CD14-positive monocyte (primary cell): ENCODE results near the gene TSPAN31. TPM values are rescaled to one million over a fixed set of nuclear protein-coding genes. Genes with fewer than 3 reads are reported as not detected.
A peak's percentile ranks its signal among the peaks of the same experiment; 100 is the strongest.

Source experiments
- DNase-seq, 3 donors: peaks; one replicate each; pipeline ENCODE4 v3.0.0-alpha.2; 2011 to 2022
- H2AFZ ChIP-seq: 2 replicates; pipeline ENCODE4 v1.6.0; 2012; ENCODE audit warnings: mild to moderate bottlenecking, low read depth, low read length, inconsistent platforms; ENCODE audit not compliant: insufficient read depth, poor library complexity, severe bottlenecking
- H3K27ac ChIP-seq, 2 donors: 1 replicate in 1 of 2; 2 replicates in 1 of 2; pipeline ENCODE4 v1.5.1; 2012 to 2013; ENCODE audit warnings: low read length in 2 of 2, control low read depth in 1 of 2, inconsistent platforms in 1 of 2, low read depth in 1 of 2, mild to moderate bottlenecking in 1 of 2
- H3K27me3 ChIP-seq, 2 donors: one replicate each; pipeline versions ENCODE4 v1.6.0 to v1.6.1; 2011 to 2013; ENCODE audit warnings: low read length in 2 of 2; ENCODE audit not compliant: control insufficient read depth in 2 of 2, insufficient read depth in 2 of 2
- H3K36me3 ChIP-seq, 2 donors: replicated peaks in 1 of 2; 1 replicate in 1 of 2; 2 replicates in 1 of 2; pipeline versions ENCODE4 v1.5.1 to v1.6.1; 2012 to 2013; ENCODE audit warnings: low read length in 2 of 2, control low read depth in 1 of 2, inconsistent platforms in 1 of 2, mild to moderate bottlenecking in 1 of 2; ENCODE audit not compliant: insufficient read depth in 2 of 2, control insufficient read depth in 1 of 2
- H3K4me1 ChIP-seq, 2 donors: 1 replicate in 1 of 2; 2 replicates in 1 of 2; pipeline versions ENCODE4 v1.5.1 to v1.6.1; 2012 to 2013; ENCODE audit warnings: low read length in 2 of 2, control low read depth in 1 of 2, inconsistent platforms in 1 of 2, mild to moderate bottlenecking in 1 of 2, moderate library complexity in 1 of 2; ENCODE audit not compliant: insufficient read depth in 2 of 2, control insufficient read depth in 1 of 2
- H3K4me2 ChIP-seq: replicated peaks from 2 replicates; pipeline ENCODE3; 2012; ENCODE audit warnings: low read length, moderate library complexity, mild to moderate bottlenecking; ENCODE audit not compliant: poor library complexity, severe bottlenecking; ENCODE audit errors: extremely low read depth
- H3K4me3 ChIP-seq, 3 experiments: fragments of 200-600 bp in 1 of 3; sonication (generic) in 1 of 3; replicated peaks in 1 of 3; 1 replicate in 2 of 3; 2 replicates in 1 of 3; pipeline ENCODE4 v1.5.1; 2011 to 2013; ENCODE audit warnings: low read length in 3 of 3, mild to moderate bottlenecking in 3 of 3, control low read depth in 2 of 3, low read depth in 2 of 3, inconsistent platforms in 1 of 3, moderate library complexity in 1 of 3
- H3K79me2 ChIP-seq: 2 replicates; pipeline ENCODE4 v1.6.0; 2012; ENCODE audit warnings: mild to moderate bottlenecking, control low read depth, inconsistent platforms, low read length, moderate library complexity; ENCODE audit not compliant: insufficient read depth
- H3K9ac ChIP-seq: 2 replicates; pipeline ENCODE4 v1.6.0; 2017; ENCODE audit warnings: low read length, mild to moderate bottlenecking; ENCODE audit not compliant: insufficient read depth, poor library complexity, severe bottlenecking
- H3K9me3 ChIP-seq, 2 donors: replicated peaks in 1 of 2; 1 replicate in 1 of 2; 2 replicates in 1 of 2; pipeline versions ENCODE4 v1.5.1 to v1.6.1; 2012 to 2013; ENCODE audit warnings: low read length in 2 of 2, control low read depth in 1 of 2; ENCODE audit not compliant: control insufficient read depth in 1 of 2, insufficient read depth in 1 of 2
- H4K20me1 ChIP-seq: 2 replicates; pipeline ENCODE4 v1.6.0; 2012; ENCODE audit warnings: mild to moderate bottlenecking, low read length, control low read depth, moderate library complexity; ENCODE audit not compliant: insufficient read depth
- H3K27ac Mint-ChIP-seq, 7 donors: one replicate each; pipeline ENCODE4 v1.8.0; 2020; ENCODE audit warnings: mild to moderate bottlenecking in 7 of 7, mixed read lengths in 7 of 7, moderate library complexity in 6 of 7, inconsistent platforms in 2 of 7
- H3K27me3 Mint-ChIP-seq, 3 donors: one replicate each; pipeline ENCODE4 v1.8.0; 2021 to 2022; ENCODE audit warnings: low read depth in 3 of 3, mild to moderate bottlenecking in 3 of 3, mixed read lengths in 3 of 3, moderate library complexity in 3 of 3, inconsistent platforms in 1 of 3
- H3K36me3 Mint-ChIP-seq, 2 donors: one replicate each; pipeline ENCODE4 v1.8.0; 2020; ENCODE audit warnings: mixed read lengths in 2 of 2, inconsistent platforms in 1 of 2, mild to moderate bottlenecking in 1 of 2
- H3K4me1 Mint-ChIP-seq: one replicate; pipeline ENCODE4 v1.8.0; 2020; ENCODE audit warnings: mild to moderate bottlenecking, mixed read lengths
- H3K4me3 Mint-ChIP-seq, 2 donors: one replicate each; pipeline ENCODE4 v1.8.0; 2020; ENCODE audit warnings: mild to moderate bottlenecking in 2 of 2, mixed read lengths in 2 of 2, moderate library complexity in 1 of 2
- H3K9me3 Mint-ChIP-seq, 7 donors: one replicate each; pipeline ENCODE4 v1.8.0; 2020 to 2022; ENCODE audit warnings: mixed read lengths in 7 of 7, mild to moderate bottlenecking in 6 of 7, moderate library complexity in 6 of 7, inconsistent platforms in 2 of 7
- WGBS: methylation state at CpG from one replicate; pipeline ENCODE4 v1.1.5; 2013; ENCODE audit warnings: missing lambda C conversion rate; ENCODE audit not compliant: insufficient coverage; 5-methylcytosine and 5-hydroxymethylcytosine counted together
- intact Hi-C, 2 donors: fragments of 100-400 bp; cut with micrococcal nuclease; formaldehyde crosslinking; loops; one replicate each; pipeline versions ENCODE4 v1.15.0 to v1.15.1; 2023
- polyA plus RNA-seq, 3 donors: library from polyadenylated mRNA; depleted of rRNA in 1 of 3; unstranded in 2 of 3; stranded (reverse) in 1 of 3; fragments of 300-500 nt in 2 of 3; fragments of >200 nt in 1 of 3; fragmentation: Illumina TruSeq in 2 of 3; gene quantifications; 1 replicate in 2 of 3; 2 replicates in 1 of 3; pipeline ENCODE4 v1.2.3, GENCODE V29; 2012 to 2021
- TF ChIP-seq, protein P1 (sequence below): fragments of 200-600 bp; IDR thresholded peaks from one replicate; pipeline ENCODE4 v1.8.0; 2022; ENCODE audit warnings: antibody characterized with exemption, mild to moderate bottlenecking

TSPAN31 gene
- polyA plus RNA-seq, 3 donors: 20.6 to 48.1 (median 43.0) TPM

DNA sequence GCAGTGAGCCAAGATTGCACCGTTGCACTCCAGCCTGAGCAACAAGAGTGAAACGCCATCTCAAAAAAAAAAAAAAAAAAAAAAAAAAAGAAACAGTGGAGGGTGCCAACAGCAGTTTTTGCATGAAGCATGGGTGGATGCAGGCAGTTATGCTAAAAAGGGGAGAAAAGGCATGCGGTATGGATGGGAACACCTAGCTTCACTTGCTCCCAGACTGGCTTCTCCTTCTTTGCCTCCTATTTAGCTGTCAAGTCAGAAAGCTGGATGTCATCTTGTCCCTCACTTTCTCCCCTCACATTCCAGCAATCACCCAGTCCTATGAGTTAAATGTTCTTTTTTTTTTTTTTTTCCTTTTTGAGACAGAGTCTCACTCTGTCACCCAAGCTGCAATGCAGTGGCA is 30.2 kb downstream of the TSPAN31 start:
- Histone ChIP-seq H3K9ac (no peak overlapping the region), H3K4me3 (no peak overlapping the region), H3K4me2 (no peak overlapping the region), H3K9me3 (no peaks in the 10 kb centered on the region), H3K79me2 (no peaks in the 10 kb centered on the region), H2AFZ (no peak overlapping the region), H3K4me1 (peaks cover 41 to 46% of the 10 kb centered on the region in 2 donors), H3K27me3 (no peaks in the 10 kb centered on the region), H3K27ac (peak overlapping the region; percentile 12 to 26), H4K20me1 (no peaks in the 10 kb centered on the region), H3K36me3 (no peaks in the 10 kb centered on the region)
- H3K4me3 Mint-ChIP-seq: no peak overlapping the region
- intact Hi-C loops: no loop called here
- H3K36me3 Mint-ChIP-seq: peaks cover 11 to 13% of the 10 kb centered on the region in 2 donors
- peaks cover 0 to 2% (median 0%) of the 10 kb centered on the region in 3 donors for H3K27me3 Mint-ChIP-seq
- WGBS: no CpG with 5 or more reads among the region's 3 CpGs
- H3K9me3 Mint-ChIP-seq: peaks cover 0 to 6% (median 0%) of the 10 kb centered on the region in 7 donors
- H3K4me1 Mint-ChIP-seq: peaks cover 41% of the 10 kb centered on the region
- no peak for DNase-seq
- peak overlapping the region in 5 of 7 donors; percentile 59 to 81 (median 76) for H3K27ac Mint-ChIP-seq
- TF ChIP-seq, protein P1, sequence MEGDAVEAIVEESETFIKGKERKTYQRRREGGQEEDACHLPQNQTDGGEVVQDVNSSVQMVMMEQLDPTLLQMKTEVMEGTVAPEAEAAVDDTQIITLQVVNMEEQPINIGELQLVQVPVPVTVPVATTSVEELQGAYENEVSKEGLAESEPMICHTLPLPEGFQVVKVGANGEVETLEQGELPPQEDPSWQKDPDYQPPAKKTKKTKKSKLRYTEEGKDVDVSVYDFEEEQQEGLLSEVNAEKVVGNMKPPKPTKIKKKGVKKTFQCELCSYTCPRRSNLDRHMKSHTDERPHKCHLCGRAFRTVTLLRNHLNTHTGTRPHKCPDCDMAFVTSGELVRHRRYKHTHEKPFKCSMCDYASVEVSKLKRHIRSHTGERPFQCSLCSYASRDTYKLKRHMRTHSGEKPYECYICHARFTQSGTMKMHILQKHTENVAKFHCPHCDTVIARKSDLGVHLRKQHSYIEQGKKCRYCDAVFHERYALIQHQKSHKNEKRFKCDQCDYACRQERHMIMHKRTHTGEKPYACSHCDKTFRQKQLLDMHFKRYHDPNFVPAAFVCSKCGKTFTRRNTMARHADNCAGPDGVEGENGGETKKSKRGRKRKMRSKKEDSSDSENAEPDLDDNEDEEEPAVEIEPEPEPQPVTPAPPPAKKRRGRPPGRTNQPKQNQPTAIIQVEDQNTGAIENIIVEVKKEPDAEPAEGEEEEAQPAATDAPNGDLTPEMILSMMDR: no peak

DNA sequence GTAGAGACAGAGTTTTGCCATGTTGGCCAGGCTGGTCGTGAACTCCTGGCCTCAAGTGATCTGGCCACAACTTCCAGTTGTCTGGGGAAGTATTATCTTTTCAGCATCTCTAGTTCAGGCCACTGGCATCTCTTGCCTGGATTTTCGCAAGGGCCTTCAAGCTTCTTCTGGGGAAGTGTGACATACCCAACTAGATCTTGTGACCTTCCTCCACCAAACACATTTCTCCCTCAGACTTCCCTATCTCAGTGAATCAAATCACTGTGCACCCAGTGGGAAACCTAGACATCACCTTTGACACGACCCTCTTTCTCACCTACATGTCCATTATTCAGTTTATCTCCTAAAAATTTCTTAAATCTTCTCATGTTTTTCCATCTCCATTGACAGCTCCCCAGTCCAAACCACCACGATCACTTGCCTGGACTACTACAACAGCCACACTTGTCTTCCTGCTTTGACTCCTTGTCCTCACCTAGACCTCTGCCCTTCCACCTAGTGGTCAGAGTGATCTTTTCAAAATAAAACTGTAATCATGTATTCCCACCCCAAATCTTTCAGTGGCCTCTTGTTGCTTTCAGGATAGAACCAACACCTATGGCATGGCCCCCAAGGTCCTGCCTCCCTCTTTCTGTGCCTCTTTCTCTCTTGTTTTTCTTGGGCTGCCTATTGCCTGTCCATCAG is 30.9 kb downstream of the TSPAN31 start:
- Histone ChIP-seq H2AFZ (peak overlapping the region; percentile 9), H3K4me1 (peaks cover 48 to 52% of the 10 kb centered on the region in 2 donors), H4K20me1 (no peaks in the 10 kb centered on the region), H3K79me2 (no peaks in the 10 kb centered on the region), H3K4me2 (no peak overlapping the region), H3K27ac (peak overlapping the region; percentile 12 to 26), H3K9me3 (no peaks in the 10 kb centered on the region), H3K9ac (no peak overlapping the region), H3K27me3 (no peaks in the 10 kb centered on the region), H3K36me3 (no peaks in the 10 kb centered on the region), H3K4me3 (no peak overlapping the region)
- TF ChIP-seq, protein P1: peak; percentile 11
- H3K27me3 Mint-ChIP-seq: peaks cover 0 to 2% (median 0%) of the 10 kb centered on the region in 3 donors
- H3K4me3 Mint-ChIP-seq: peak overlapping the region in 1 of 2 donors; percentile 2
- intact Hi-C loops: no loop called here
- 44% methylated on average over 4 of the region's 4 CpGs for WGBS
- peaks cover 6 to 10% of the 10 kb centered on the region in 2 donors for H3K36me3 Mint-ChIP-seq
- peaks cover 44% of the 10 kb centered on the region for H3K4me1 Mint-ChIP-seq
- H3K27ac Mint-ChIP-seq: peak overlapping the region; percentile 22 to 82 (median 76)
- DNase-seq: peak; percentile 38 to 68 (median 54)
- peaks cover 0 to 6% (median 0%) of the 10 kb centered on the region in 7 donors for H3K9me3 Mint-ChIP-seq
